GM10266 (cell line): Measurements from ENCODE around the gene CFLAR.
A peak's percentile ranks its signal among the peaks of the same experiment; 100 is the strongest.

ENCODE experiments used
- DNase-seq: peaks from one replicate; pipeline ENCODE4 v3.0.0; 2012; ENCODE audit errors: extremely low spot score
- TF ChIP-seq, protein P1 (sequence below): IDR thresholded peaks from 2 replicates; pipeline ENCODE4 v1.5.1; 2012; ENCODE audit warnings: mild to moderate bottlenecking, low read depth; ENCODE audit not compliant: control insufficient read depth, insufficient read depth; ENCODE audit errors: missing control alignments

CFLAR gene

GRCh38 chr2:201116115-201116958 is at the start of gene CFLAR:
CFLAR (plus strand) TSS chr2:201116164; CDS start chr2:201129866, 13,702 bp downstream.
- TF ChIP-seq, protein P1, sequence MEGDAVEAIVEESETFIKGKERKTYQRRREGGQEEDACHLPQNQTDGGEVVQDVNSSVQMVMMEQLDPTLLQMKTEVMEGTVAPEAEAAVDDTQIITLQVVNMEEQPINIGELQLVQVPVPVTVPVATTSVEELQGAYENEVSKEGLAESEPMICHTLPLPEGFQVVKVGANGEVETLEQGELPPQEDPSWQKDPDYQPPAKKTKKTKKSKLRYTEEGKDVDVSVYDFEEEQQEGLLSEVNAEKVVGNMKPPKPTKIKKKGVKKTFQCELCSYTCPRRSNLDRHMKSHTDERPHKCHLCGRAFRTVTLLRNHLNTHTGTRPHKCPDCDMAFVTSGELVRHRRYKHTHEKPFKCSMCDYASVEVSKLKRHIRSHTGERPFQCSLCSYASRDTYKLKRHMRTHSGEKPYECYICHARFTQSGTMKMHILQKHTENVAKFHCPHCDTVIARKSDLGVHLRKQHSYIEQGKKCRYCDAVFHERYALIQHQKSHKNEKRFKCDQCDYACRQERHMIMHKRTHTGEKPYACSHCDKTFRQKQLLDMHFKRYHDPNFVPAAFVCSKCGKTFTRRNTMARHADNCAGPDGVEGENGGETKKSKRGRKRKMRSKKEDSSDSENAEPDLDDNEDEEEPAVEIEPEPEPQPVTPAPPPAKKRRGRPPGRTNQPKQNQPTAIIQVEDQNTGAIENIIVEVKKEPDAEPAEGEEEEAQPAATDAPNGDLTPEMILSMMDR: no peak
- DNase-seq: peak; percentile 81

GRCh38 chr2:201070948-201071478 is 45.0 kb upstream of the CFLAR start:
- DNase-seq: no peak

GRCh38 chr2:201071479-201072200 is 44.3 kb upstream of the CFLAR start, which contains the start of the genes HYCC2 and NDUFB3:
HYCC2 (minus strand) TSS chr2:201071671; CDS start chr2:201024009, 47,662 bp downstream.
NDUFB3 (plus strand) TSS chr2:201072001; CDS start chr2:201078883, 6,882 bp downstream.
- TF ChIP-seq, protein P1: peak; percentile 26
- peak; percentile 94 for DNase-seq

More at GRCh38 chr2:201070948-201071478, 45.0 kb upstream of the CFLAR start:
- TF ChIP-seq, protein P1: no peak

DNA sequence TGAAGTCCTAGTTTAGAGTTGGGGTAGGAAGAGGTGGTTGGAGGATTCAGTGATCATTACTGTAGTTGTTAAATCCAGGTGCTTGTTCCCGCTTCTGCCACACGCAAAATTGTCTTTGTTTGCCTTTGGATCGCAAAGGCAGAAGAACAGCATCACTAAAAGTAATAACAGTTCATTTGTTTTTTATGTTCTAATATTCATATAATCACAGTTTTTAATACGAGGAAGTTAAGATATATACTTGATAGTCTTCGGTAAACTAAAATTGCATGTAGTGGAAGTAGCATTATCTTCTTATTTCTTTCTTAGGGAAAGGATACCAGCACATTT is 43.8 kb upstream of the CFLAR start:
- no peak for DNase-seq
- TF ChIP-seq, protein P1: no peak

GRCh38 chr2:201073071-201073470 is 42.9 kb upstream of the CFLAR start:
- TF ChIP-seq, protein P1: no peak
- DNase-seq: no peak

- DNase-seq: no peak
- TF ChIP-seq, protein P1: no peak
Measured at GRCh38 chr2:201074996-201075395, 41.0 kb upstream of the CFLAR start.
